WTC11 (cell line): ENCODE results near the gene ZFHX3. TPM values are rescaled to one million over a fixed set of nuclear protein-coding genes. Genes with fewer than 3 reads are reported as not detected.
A peak's percentile ranks its signal among the peaks of the same experiment; 100 is the strongest.

ENCODE experiments used
- ATAC-seq: fragments of 200-7000 bp; cut with Tn5 transposase; 2 replicates; pipeline ENCODE4 v1.10.0; 2021; ENCODE audit warnings: mild to moderate bottlenecking, moderate library complexity
- CTCF ChIA-PET: fragments of 300-600 bp; sonication (Branson Sonifier 250); formaldehyde crosslinking; loops from one replicate; lab custom pipeline; 2021; ENCODE audit warnings: antibody characterized with exemption; lab: Charles Lee
- POLR2A ChIA-PET: fragments of 350-600 bp; sonication (Branson Sonifier 250); formaldehyde crosslinking; loops from one replicate; lab custom pipeline; 2021; ENCODE audit warnings: antibody characterized with exemption; lab: Charles Lee
- DNase-seq: peaks from one replicate; pipeline ENCODE4 v3.0.0; 2021; ENCODE audit warnings: low spot score
- H3K27ac Mint-ChIP-seq: 2 replicates; pipeline ENCODE4 v1.8.0; 2021; ENCODE audit warnings: mixed read lengths
- H3K27me3 Mint-ChIP-seq: 2 replicates; pipeline ENCODE4 v1.8.0; 2021; ENCODE audit warnings: low read depth, mild to moderate bottlenecking, moderate library complexity, mixed read lengths
- H3K36me3 Mint-ChIP-seq: 2 replicates; pipeline ENCODE4 v1.8.0; 2021; ENCODE audit warnings: mixed read lengths
- H3K4me1 Mint-ChIP-seq: 2 replicates; pipeline ENCODE4 v1.8.0; 2022; ENCODE audit warnings: mixed read lengths
- H3K4me3 Mint-ChIP-seq: 2 replicates; pipeline ENCODE4 v1.8.0; 2021; ENCODE audit warnings: mild to moderate bottlenecking, moderate library complexity, mixed read lengths
- H3K9me3 Mint-ChIP-seq: 2 replicates; pipeline ENCODE4 v1.8.0; 2021; ENCODE audit warnings: mixed read lengths
- CBFB ChIP-seq: sonication (generic); formaldehyde crosslinking; IDR thresholded peaks from 2 replicates; pipeline ENCODE4 v1.8.1; 2022; ENCODE audit warnings: mild to moderate bottlenecking, low read depth, missing genetic modification reagents
- ERG ChIP-seq: fragments of 250-450 bp; sonication (Bioruptor Pico); IDR thresholded peaks from 2 replicates; pipeline ENCODE4 v1.8.0; 2021; ENCODE audit warnings: mild to moderate bottlenecking
- FOXK1 ChIP-seq: sonication (generic); formaldehyde crosslinking; IDR thresholded peaks from 2 replicates; pipeline ENCODE4 v1.8.0; 2022; ENCODE audit warnings: mild to moderate bottlenecking, moderate library complexity, missing genetic modification reagents
- FOXP1 ChIP-seq: sonication (generic); formaldehyde crosslinking; IDR thresholded peaks from 2 replicates; pipeline ENCODE4 v1.8.0; 2022; ENCODE audit warnings: missing genetic modification reagents, mild to moderate bottlenecking, moderate library complexity, borderline replicate concordance
- GABPB1 ChIP-seq: sonication (generic); formaldehyde crosslinking; IDR thresholded peaks from 2 replicates; pipeline ENCODE4 v1.8.1; 2023; ENCODE audit warnings: mild to moderate bottlenecking, missing genetic modification reagents
- JAZF1 ChIP-seq: fragments of 250-450 bp; sonication (Bioruptor Pico); IDR thresholded peaks from 2 replicates; pipeline ENCODE4 v1.9.0; 2021; ENCODE audit warnings: moderate library complexity, mild to moderate bottlenecking, inconsistent platforms
- MYBL2 ChIP-seq: sonication (generic); formaldehyde crosslinking; IDR thresholded peaks from 2 replicates; pipeline ENCODE4 v1.8.1; 2023; ENCODE audit warnings: mild to moderate bottlenecking, moderate library complexity, missing genetic modification reagents
- NR1H2 ChIP-seq: sonication (generic); formaldehyde crosslinking; IDR thresholded peaks from 2 replicates; pipeline ENCODE4 v1.9.0; 2021; ENCODE audit warnings: mild to moderate bottlenecking, moderate library complexity, missing genetic modification reagents
- NR2C2 ChIP-seq: sonication (generic); formaldehyde crosslinking; IDR thresholded peaks from 2 replicates; pipeline ENCODE4 v1.8.0; 2022; ENCODE audit warnings: mild to moderate bottlenecking, missing genetic modification reagents
- SMAD3 ChIP-seq: sonication (generic); formaldehyde crosslinking; IDR thresholded peaks from 2 replicates; pipeline ENCODE4 v1.8.0; 2022; ENCODE audit warnings: missing genetic modification reagents, mild to moderate bottlenecking, borderline replicate concordance
- SMAD4 ChIP-seq: sonication (generic); formaldehyde crosslinking; IDR thresholded peaks from 2 replicates; pipeline ENCODE4 v1.8.0; 2022; ENCODE audit warnings: mild to moderate bottlenecking, missing genetic modification reagents
- SP1 ChIP-seq: sonication (generic); formaldehyde crosslinking; conservative IDR thresholded peaks from 2 replicates; pipeline ENCODE4 v1.8.1; 2022; ENCODE audit warnings: missing genetic modification reagents
- TEAD1 ChIP-seq: sonication (generic); formaldehyde crosslinking; IDR thresholded peaks from 2 replicates; pipeline ENCODE4 v1.8.0; 2022; ENCODE audit warnings: mild to moderate bottlenecking, missing genetic modification reagents
- TEAD4 ChIP-seq: sonication (generic); formaldehyde crosslinking; IDR thresholded peaks from 2 replicates; pipeline ENCODE4 v1.8.0; 2022; ENCODE audit warnings: mild to moderate bottlenecking, missing genetic modification reagents
- ZBTB21 ChIP-seq: sonication (generic); formaldehyde crosslinking; IDR thresholded peaks from 2 replicates; pipeline ENCODE4 v1.8.1; 2023; ENCODE audit warnings: mild to moderate bottlenecking, missing genetic modification reagents, borderline replicate concordance
- ZNF232 ChIP-seq: sonication (generic); formaldehyde crosslinking; IDR thresholded peaks from 2 replicates; pipeline ENCODE4 v1.8.0; 2022; ENCODE audit warnings: mild to moderate bottlenecking, missing genetic modification reagents
- ZNF671 ChIP-seq: fragments of 250-450 bp; sonication (Bioruptor Pico); IDR thresholded peaks from 2 replicates; pipeline ENCODE4 v1.8.0; 2021; ENCODE audit warnings: mild to moderate bottlenecking
- ZSCAN18 ChIP-seq: fragments of 250-450 bp; sonication (Bioruptor Pico); IDR thresholded peaks from 2 replicates; pipeline ENCODE4 v2.1.2; 2022; ENCODE audit warnings: mild to moderate bottlenecking, moderate library complexity
- total RNA-seq: library from RNA; stranded (reverse); gene quantifications from 3 replicates; pipeline ENCODE4 v1.2.3, GENCODE V29; 2021
- TF ChIP-seq, protein P1 (sequence below): fragments of 200-600 bp; IDR thresholded peaks from 2 replicates; pipeline ENCODE4 v1.8.0; 2022; ENCODE audit warnings: antibody characterized with exemption
- TF ChIP-seq, protein P2 (sequence below): sonication (generic); formaldehyde crosslinking; IDR thresholded peaks from 2 replicates; pipeline ENCODE4 v1.8.0; 2022; ENCODE audit warnings: mild to moderate bottlenecking, missing genetic modification reagents

Gene ZFHX3
- total RNA-seq, 1 experiment from 2014 or later = 5.7 TPM

DNA sequence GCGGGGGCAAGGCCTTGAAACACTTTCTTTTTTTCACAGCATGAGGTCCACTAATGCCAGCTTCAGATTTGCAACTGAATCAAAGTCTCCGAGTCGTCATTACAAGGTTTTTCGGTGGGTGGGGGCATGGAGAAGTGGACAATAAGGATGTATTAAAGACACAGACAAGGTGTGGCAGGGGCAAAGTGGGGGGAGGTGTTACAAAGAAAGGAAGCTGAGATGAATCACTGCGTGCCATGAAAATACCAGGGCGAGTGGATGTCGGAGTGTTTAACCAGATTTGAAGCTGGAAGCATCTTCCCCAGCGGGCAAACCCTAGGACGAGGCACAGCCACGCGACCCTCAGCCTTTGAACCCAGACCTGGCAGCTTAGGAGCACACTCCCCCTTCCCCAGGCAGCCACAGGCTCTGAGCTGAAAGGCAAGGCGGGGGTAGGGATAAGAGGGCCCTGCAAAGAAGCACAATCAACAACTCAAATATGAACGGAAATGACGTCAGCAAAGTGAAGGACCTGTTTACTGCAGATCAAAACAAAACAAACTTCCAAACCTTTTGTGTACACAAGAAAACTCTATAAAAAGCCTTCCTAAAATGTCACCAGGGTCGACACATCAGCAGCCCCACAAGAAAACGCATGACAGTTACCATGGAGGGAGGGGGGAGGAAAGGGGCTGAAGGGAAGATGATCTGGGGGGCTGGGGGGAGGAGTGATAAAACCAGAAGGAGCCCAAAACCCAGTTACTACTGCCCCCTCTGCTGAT, 5.6 kb upstream of the ZFHX3 start:
- POLR2A ChIA-PET = interaction anchor here (0.5 to 1.0 kb wide), 2 partner anchors 14 to 121 kb away, joined by 3 to 4 read pairs; no protein-coding TSS in a partner anchor
- peak; percentile 46; the same call in 1 of the 2 replicates for TF ChIP-seq SP1 (CRISPR knock-in tag)
- peak; percentile 34; the same call in 1 of the 2 replicates for TF ChIP-seq FOXK1
- TF ChIP-seq GABPB1 (CRISPR knock-in tag) = peak; percentile 46; the same call in 1 of the 2 replicates
- TF ChIP-seq, protein P1, sequence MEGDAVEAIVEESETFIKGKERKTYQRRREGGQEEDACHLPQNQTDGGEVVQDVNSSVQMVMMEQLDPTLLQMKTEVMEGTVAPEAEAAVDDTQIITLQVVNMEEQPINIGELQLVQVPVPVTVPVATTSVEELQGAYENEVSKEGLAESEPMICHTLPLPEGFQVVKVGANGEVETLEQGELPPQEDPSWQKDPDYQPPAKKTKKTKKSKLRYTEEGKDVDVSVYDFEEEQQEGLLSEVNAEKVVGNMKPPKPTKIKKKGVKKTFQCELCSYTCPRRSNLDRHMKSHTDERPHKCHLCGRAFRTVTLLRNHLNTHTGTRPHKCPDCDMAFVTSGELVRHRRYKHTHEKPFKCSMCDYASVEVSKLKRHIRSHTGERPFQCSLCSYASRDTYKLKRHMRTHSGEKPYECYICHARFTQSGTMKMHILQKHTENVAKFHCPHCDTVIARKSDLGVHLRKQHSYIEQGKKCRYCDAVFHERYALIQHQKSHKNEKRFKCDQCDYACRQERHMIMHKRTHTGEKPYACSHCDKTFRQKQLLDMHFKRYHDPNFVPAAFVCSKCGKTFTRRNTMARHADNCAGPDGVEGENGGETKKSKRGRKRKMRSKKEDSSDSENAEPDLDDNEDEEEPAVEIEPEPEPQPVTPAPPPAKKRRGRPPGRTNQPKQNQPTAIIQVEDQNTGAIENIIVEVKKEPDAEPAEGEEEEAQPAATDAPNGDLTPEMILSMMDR = no peak
- H3K27ac Mint-ChIP-seq = peak overlapping the region; percentile 78; the same call in 1 of the 2 replicates
- ATAC-seq (peak; percentile 15; the same call in 1 of the 2 replicates), DNase-seq (no peak)
- H3K4me1 Mint-ChIP-seq = peaks cover 8% of the 10 kb centered on the region
- CTCF ChIA-PET = interaction anchor here (0.6 to 3.5 kb wide), 9 partner anchors 10 to 1122 kb away, joined by 3 to 20 read pairs (median 4); no protein-coding TSS in a partner anchor
- no peak overlapping the region for H3K4me3 Mint-ChIP-seq
- no peaks in the 10 kb centered on the region; the same call in 1 of the 2 replicates for H3K27me3 Mint-ChIP-seq
- H3K9me3 Mint-ChIP-seq = no peaks in the 10 kb centered on the region
- H3K36me3 Mint-ChIP-seq = no peaks in the 10 kb centered on the region

DNA sequence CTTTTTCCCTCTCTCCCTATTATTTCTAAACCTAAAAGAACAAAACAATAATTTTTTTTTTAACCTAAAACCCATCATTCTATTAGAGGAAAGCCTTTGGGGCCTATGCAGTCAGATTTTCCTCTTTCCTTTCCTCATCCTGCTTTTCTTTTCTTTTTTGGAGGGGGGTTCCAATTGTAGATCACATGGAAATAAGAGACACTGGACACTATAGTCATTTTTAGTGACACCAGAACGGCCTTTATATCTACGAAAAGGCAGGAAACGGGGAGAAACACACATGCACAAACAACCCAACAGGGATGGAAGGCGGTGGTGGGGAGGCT, 5.1 kb upstream of the ZFHX3 start:
- no peak overlapping the region for H3K27ac Mint-ChIP-seq
- TF ChIP-seq SMAD3 (CRISPR knock-in tag) = no peak
- TF ChIP-seq NR2C2 (CRISPR knock-in tag) = no peak
- no peak for TF ChIP-seq JAZF1 (CRISPR knock-in tag)
- no peak for TF ChIP-seq ZNF671 (CRISPR knock-in tag)
- no peak for TF ChIP-seq NR1H2 (CRISPR knock-in tag)
- TF ChIP-seq ERG (CRISPR knock-in tag) = no peak
- TF ChIP-seq ZSCAN18 = no peak
- TF ChIP-seq CBFB = no peak
- no peak for TF ChIP-seq SMAD4 (CRISPR knock-in tag)
- TF ChIP-seq ZNF232 (CRISPR knock-in tag) = no peak
- TF ChIP-seq MYBL2 (CRISPR knock-in tag) = no peak
- no peak for TF ChIP-seq SP1 (CRISPR knock-in tag)
- TF ChIP-seq FOXP1 = no peak
- no peak for TF ChIP-seq TEAD4 (CRISPR knock-in tag)
- TF ChIP-seq, all 79 proteins: peak for 0
- DNase-seq (no peak), ATAC-seq (no peak)
- H3K4me3 Mint-ChIP-seq = no peak overlapping the region
- H3K36me3 Mint-ChIP-seq = no peaks in the 10 kb centered on the region
- CTCF ChIA-PET = interaction anchor here (0.6 to 3.5 kb wide), 7 partner anchors 13 to 220 kb away, joined by 3 to 20 read pairs (median 3); no protein-coding TSS in a partner anchor
- H3K4me1 Mint-ChIP-seq = peaks cover 9% of the 10 kb centered on the region
- no peaks in the 10 kb centered on the region for H3K9me3 Mint-ChIP-seq
- POLR2A ChIA-PET = interaction anchor here (1.0 kb wide), 1 partner anchor 13 kb away, joined by 3 read pairs; no protein-coding TSS in a partner anchor
- H3K27me3 Mint-ChIP-seq = no peaks in the 10 kb centered on the region; the same call in 1 of the 2 replicates

GRCh38 chr16:73052576-73052975, 4.6 kb upstream of the ZFHX3 start:
- no peak overlapping the region for H3K27ac Mint-ChIP-seq
- POLR2A ChIA-PET = interaction anchor here (1.0 kb wide), 1 partner anchor 13 kb away, joined by 3 read pairs; no protein-coding TSS in a partner anchor
- H3K4me3 Mint-ChIP-seq = no peak overlapping the region
- CTCF ChIA-PET = interaction anchor here (0.8 to 3.5 kb wide), 5 partner anchors 11 to 220 kb away, joined by 3 to 20 read pairs (median 3); no protein-coding TSS in a partner anchor
- TF ChIP-seq, protein P2, sequence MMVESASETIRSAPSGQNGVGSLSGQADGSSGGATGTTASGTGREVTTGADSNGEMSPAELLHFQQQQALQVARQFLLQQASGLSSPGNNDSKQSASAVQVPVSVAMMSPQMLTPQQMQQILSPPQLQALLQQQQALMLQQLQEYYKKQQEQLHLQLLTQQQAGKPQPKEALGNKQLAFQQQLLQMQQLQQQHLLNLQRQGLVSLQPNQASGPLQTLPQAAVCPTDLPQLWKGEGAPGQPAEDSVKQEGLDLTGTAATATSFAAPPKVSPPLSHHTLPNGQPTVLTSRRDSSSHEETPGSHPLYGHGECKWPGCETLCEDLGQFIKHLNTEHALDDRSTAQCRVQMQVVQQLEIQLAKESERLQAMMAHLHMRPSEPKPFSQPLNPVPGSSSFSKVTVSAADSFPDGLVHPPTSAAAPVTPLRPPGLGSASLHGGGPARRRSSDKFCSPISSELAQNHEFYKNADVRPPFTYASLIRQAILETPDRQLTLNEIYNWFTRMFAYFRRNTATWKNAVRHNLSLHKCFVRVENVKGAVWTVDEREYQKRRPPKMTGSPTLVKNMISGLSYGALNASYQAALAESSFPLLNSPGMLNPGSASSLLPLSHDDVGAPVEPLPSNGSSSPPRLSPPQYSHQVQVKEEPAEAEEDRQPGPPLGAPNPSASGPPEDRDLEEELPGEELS = no peak
- no peak for TF ChIP-seq ZBTB21 (CRISPR knock-in tag)
- TF ChIP-seq TEAD1 (CRISPR knock-in tag) = no peak
- TF ChIP-seq, all 79 proteins: peak for 0
- no peaks in the 10 kb centered on the region for H3K9me3 Mint-ChIP-seq
- peaks cover under 1% of the 10 kb centered on the region for H3K27me3 Mint-ChIP-seq
- peaks cover 9% of the 10 kb centered on the region for H3K4me1 Mint-ChIP-seq
- no peak for DNase-seq
- no peak for ATAC-seq
- no peaks in the 10 kb centered on the region for H3K36me3 Mint-ChIP-seq
